GM19452 (cell line): ENCODE results near the gene DTNB.
"Not testable (repeated sequence)": the region's sequence is repeated elsewhere in the genome, so short reads cannot be mapped to it uniquely, and the experiment has no call there.

ENCODE experiments used
- ATAC-seq: cut with Tn5 transposase; IDR thresholded peaks from one replicate; pipeline ENCODE4 v1.9.1; 2021; ENCODE audit not compliant: unreplicated experiment

DTNB gene

GRCh38 chr2:25673300-25674076 is at the start of gene DTNB:
Gene DTNB (minus strand): TSS chr2:25673577. CDS start chr2:25652660, 20,917 bp downstream.
- peak; percentile 70 for ATAC-seq

GRCh38 chr2:25722224-25722623 is 48.8 kb upstream of the DTNB start:
- ATAC-seq: no peak

- ATAC-seq: no peak
Measured at GRCh38 chr2:25720575-25720974, 47.2 kb upstream of the DTNB start.

GRCh38 chr2:25714740-25715139 is 41.4 kb upstream of the DTNB start:
- ATAC-seq: no peak

GRCh38 chr2:25712455-25712854 is 39.1 kb upstream of the DTNB start:
- ATAC-seq: no peak

- ATAC-seq: no peak
Measured at GRCh38 chr2:25711675-25712354, 38.4 kb upstream of the DTNB start.

GRCh38 chr2:25710750-25711149 is 37.4 kb upstream of the DTNB start:
- ATAC-seq: no peak

- ATAC-seq: no peak
Measured at GRCh38 chr2:25709349-25709748, 36.0 kb upstream of the DTNB start.

- ATAC-seq: no peak
Measured at GRCh38 chr2:25707927-25708590, 34.7 kb upstream of the DTNB start.

GRCh38 chr2:25705575-25705974 is 32.2 kb upstream of the DTNB start:
- not testable (repeated sequence) for ATAC-seq

- ATAC-seq: no peak
Measured at GRCh38 chr2:25701801-25702200, 28.4 kb upstream of the DTNB start.

- ATAC-seq: no peak
Measured at GRCh38 chr2:25700221-25700660, 26.9 kb upstream of the DTNB start.

GRCh38 chr2:25699216-25699615 is 25.8 kb upstream of the DTNB start:
- ATAC-seq: no peak

- no peak for ATAC-seq
Measured at GRCh38 chr2:25698752-25699151, 25.4 kb upstream of the DTNB start.

GRCh38 chr2:25697559-25698341 is 24.4 kb upstream of the DTNB start:
- no peak for ATAC-seq

- no peak for ATAC-seq
Measured at GRCh38 chr2:25692737-25693445, 19.5 kb upstream of the DTNB start.

- no peak for ATAC-seq
Measured at GRCh38 chr2:25692143-25692542, 18.8 kb upstream of the DTNB start.

GRCh38 chr2:25690058-25690457 is 16.7 kb upstream of the DTNB start:
- ATAC-seq: no peak

GRCh38 chr2:25688236-25688635 is 14.9 kb upstream of the DTNB start:
- no peak for ATAC-seq

- ATAC-seq: no peak
Measured at GRCh38 chr2:25685741-25686140, 12.4 kb upstream of the DTNB start.
